ENCODE results near the gene UBC.
A peak's percentile ranks its signal among the peaks of the same experiment; 100 is the strongest.

Gene UBC

GRCh38 chr12:124939421-124940142, 25.1 kb upstream of the UBC start:
- Histone ChIP-seq H2BK120ac (ENCODE audit: low read depth, low read length) (no peak overlapping the region), H3K9me3 (replicated peaks in 1 of 2; ENCODE audit: control insufficient read depth in 2 of 2, insufficient read depth in 1 of 2, low read depth in 1 of 2, low read length in 2 of 2) (no peaks in the 10 kb centered on the region), H3K4me3 (ENCODE audit: low read length in 2 of 2) (peak overlapping the region; percentile 54 to 87), H3K18ac (ENCODE audit: low read length) (peak overlapping the region; percentile 73), H2AFZ (ENCODE audit: low read length) (peak overlapping the region; percentile 77), H3K4me2 (ENCODE audit: insufficient read depth, low read length, poor library complexity, severe bottlenecking) (peak overlapping the region; percentile 83), H3K14ac (ENCODE audit: low read length) (no peak overlapping the region), H2BK12ac (ENCODE audit: low read length) (no peak overlapping the region), H3K4me1 (ENCODE audit: control insufficient read depth in 2 of 2, insufficient read depth in 1 of 2, low read depth in 1 of 2, low read length in 2 of 2) (peaks cover 6 to 11% of the 10 kb centered on the region in 2 donors), H3K27ac (replicated peaks; ENCODE audit: low read length) (peak overlapping the region; percentile 86), H3K79me1 (ENCODE audit: low read depth, low read length) (no peaks in the 10 kb centered on the region), H3K27me3 (ENCODE audit: control insufficient read depth in 3 of 3, insufficient read depth in 3 of 3, low read depth in 1 of 3, low read length in 3 of 3) (no peaks in the 10 kb centered on the region), H3K4ac (ENCODE audit: low read length) (no peak overlapping the region), H2AK5ac (ENCODE audit: low read depth, low read length) (no peak overlapping the region), H3K23ac (ENCODE audit: low read depth, low read length, poor library complexity) (no peak overlapping the region), H3K36me3 (replicated peaks in 1 of 2; ENCODE audit: control insufficient read depth in 2 of 2, insufficient read depth in 2 of 2, low read length in 2 of 2) (no peaks in the 10 kb centered on the region), H4K91ac (ENCODE audit: low read depth, low read length, poor library complexity) (no peak overlapping the region), H3K9ac (ENCODE audit: low read depth, low read length, poor library complexity) (peak overlapping the region; percentile 92), H2BK15ac (ENCODE audit: low read length) (no peak overlapping the region), H2BK5ac (ENCODE audit: low read length) (no peak overlapping the region), H4K8ac (ENCODE audit: low read depth, low read length) (no peak overlapping the region)
- no CpG with 5 or more reads among the region's 35 CpGs for WGBS, 2 donors (ENCODE audit: extremely low coverage in 2 of 2, insufficient read length in 2 of 2, insufficient replicate concordance in 1 of 2)
- peak; percentile 96 for DNase-seq (ENCODE audit: low spot score)

GRCh38 chr12:124939079-124939420, 24.6 kb upstream of the UBC start:
- Histone ChIP-seq H4K91ac (ENCODE audit: low read depth, low read length, poor library complexity) (no peak overlapping the region), H3K27ac (replicated peaks; ENCODE audit: low read length) (peak overlapping the region; percentile 76), H3K18ac (ENCODE audit: low read length) (peak overlapping the region; percentile 73), H3K14ac (ENCODE audit: low read length) (no peak overlapping the region), H3K9ac (ENCODE audit: low read depth, low read length, poor library complexity) (no peak overlapping the region), H2AFZ (ENCODE audit: low read length) (peak overlapping the region; percentile 47), H2BK120ac (ENCODE audit: low read depth, low read length) (no peak overlapping the region), H4K8ac (ENCODE audit: low read depth, low read length) (no peak overlapping the region), H3K36me3 (replicated peaks in 1 of 2; ENCODE audit: control insufficient read depth in 2 of 2, insufficient read depth in 2 of 2, low read length in 2 of 2) (no peaks in the 10 kb centered on the region), H3K79me1 (ENCODE audit: low read depth, low read length) (no peaks in the 10 kb centered on the region), H3K23ac (ENCODE audit: low read depth, low read length, poor library complexity) (no peak overlapping the region), H3K9me3 (replicated peaks in 1 of 2; ENCODE audit: control insufficient read depth in 2 of 2, insufficient read depth in 1 of 2, low read depth in 1 of 2, low read length in 2 of 2) (no peaks in the 10 kb centered on the region), H2BK12ac (ENCODE audit: low read length) (no peak overlapping the region), H3K27me3 (ENCODE audit: control insufficient read depth in 3 of 3, insufficient read depth in 3 of 3, low read depth in 1 of 3, low read length in 3 of 3) (no peaks in the 10 kb centered on the region), H2AK5ac (ENCODE audit: low read depth, low read length) (no peak overlapping the region), H2BK5ac (ENCODE audit: low read length) (no peak overlapping the region), H3K4ac (ENCODE audit: low read length) (no peak overlapping the region), H3K4me3 (ENCODE audit: low read length in 2 of 2) (peak overlapping the region; percentile 54 to 78), H3K4me2 (ENCODE audit: insufficient read depth, low read length, poor library complexity, severe bottlenecking) (peak overlapping the region; percentile 83), H2BK15ac (ENCODE audit: low read length) (no peak overlapping the region), H3K4me1 (ENCODE audit: control insufficient read depth in 2 of 2, insufficient read depth in 1 of 2, low read depth in 1 of 2, low read length in 2 of 2) (peaks cover 6 to 11% of the 10 kb centered on the region in 2 donors)
- no CpG with 5 or more reads among the region's 14 CpGs for WGBS, 2 donors (ENCODE audit: extremely low coverage in 2 of 2, insufficient read length in 2 of 2, insufficient replicate concordance in 1 of 2)
- no peak for DNase-seq (ENCODE audit: low spot score)

GRCh38 chr12:124938587-124938986, 24.1 kb upstream of the UBC start:
- Histone ChIP-seq H3K4ac (ENCODE audit: low read length) (no peak overlapping the region), H2AFZ (ENCODE audit: low read length) (peak overlapping the region; percentile 47), H2BK15ac (ENCODE audit: low read length) (no peak overlapping the region), H3K9me3 (replicated peaks in 1 of 2; ENCODE audit: control insufficient read depth in 2 of 2, insufficient read depth in 1 of 2, low read depth in 1 of 2, low read length in 2 of 2) (no peaks in the 10 kb centered on the region), H4K8ac (ENCODE audit: low read depth, low read length) (no peak overlapping the region), H3K23ac (ENCODE audit: low read depth, low read length, poor library complexity) (no peak overlapping the region), H3K4me3 (ENCODE audit: low read length in 2 of 2) (peak overlapping the region in 1 of 2 donors; percentile 54), H2AK5ac (ENCODE audit: low read depth, low read length) (no peak overlapping the region), H3K79me1 (ENCODE audit: low read depth, low read length) (no peaks in the 10 kb centered on the region), H3K4me2 (ENCODE audit: insufficient read depth, low read length, poor library complexity, severe bottlenecking) (no peak overlapping the region), H4K91ac (ENCODE audit: low read depth, low read length, poor library complexity) (no peak overlapping the region), H3K14ac (ENCODE audit: low read length) (no peak overlapping the region), H2BK12ac (ENCODE audit: low read length) (no peak overlapping the region), H3K27ac (replicated peaks; ENCODE audit: low read length) (peak overlapping the region; percentile 48), H2BK5ac (ENCODE audit: low read length) (no peak overlapping the region), H2BK120ac (ENCODE audit: low read depth, low read length) (no peak overlapping the region), H3K9ac (ENCODE audit: low read depth, low read length, poor library complexity) (no peak overlapping the region), H3K18ac (ENCODE audit: low read length) (no peak overlapping the region), H3K36me3 (replicated peaks in 1 of 2; ENCODE audit: control insufficient read depth in 2 of 2, insufficient read depth in 2 of 2, low read length in 2 of 2) (no peaks in the 10 kb centered on the region), H3K27me3 (ENCODE audit: control insufficient read depth in 3 of 3, insufficient read depth in 3 of 3, low read depth in 1 of 3, low read length in 3 of 3) (no peaks in the 10 kb centered on the region), H3K4me1 (ENCODE audit: control insufficient read depth in 2 of 2, insufficient read depth in 1 of 2, low read depth in 1 of 2, low read length in 2 of 2) (peaks cover 6 to 11% of the 10 kb centered on the region in 2 donors)
- WGBS, 2 donors (ENCODE audit: extremely low coverage in 2 of 2, insufficient read length in 2 of 2, insufficient replicate concordance in 1 of 2), result no CpG with 5 or more reads among the region's 6 CpGs
- no peak for DNase-seq (ENCODE audit: low spot score)

GRCh38 chr12:124938108-124938507, 23.7 kb upstream of the UBC start:
- H2BK120ac ChIP-seq (ENCODE audit: low read depth, low read length), result no peak overlapping the region
- H3K4ac ChIP-seq (ENCODE audit: low read length), result no peak overlapping the region
- H2AK5ac ChIP-seq (ENCODE audit: low read depth, low read length), result no peak overlapping the region
- no peak for DNase-seq (ENCODE audit: low spot score)
- no peak overlapping the region for H2BK15ac ChIP-seq (ENCODE audit: low read length)
- H3K9ac ChIP-seq (ENCODE audit: low read depth, low read length, poor library complexity), result no peak overlapping the region
- 100% methylated on average over 1 of the region's 5 CpGs; no CpG with 5 or more reads in 1 of the 2 donors for WGBS, 2 donors (ENCODE audit: extremely low coverage in 2 of 2, insufficient read length in 2 of 2, insufficient replicate concordance in 1 of 2)
- no peak overlapping the region for H3K27ac ChIP-seq (replicated peaks; ENCODE audit: low read length)
- H3K9me3 ChIP-seq (replicated peaks in 1 of 2; ENCODE audit: control insufficient read depth in 2 of 2, insufficient read depth in 1 of 2, low read depth in 1 of 2, low read length in 2 of 2), result no peaks in the 10 kb centered on the region
- H3K27me3 ChIP-seq (ENCODE audit: control insufficient read depth in 3 of 3, insufficient read depth in 3 of 3, low read depth in 1 of 3, low read length in 3 of 3), result no peaks in the 10 kb centered on the region
- H3K4me3 ChIP-seq (ENCODE audit: low read length in 2 of 2), result no peak overlapping the region
- H2BK12ac ChIP-seq (ENCODE audit: low read length), result no peak overlapping the region
- no peak overlapping the region for H2AFZ ChIP-seq (ENCODE audit: low read length)
- H3K79me1 ChIP-seq (ENCODE audit: low read depth, low read length), result no peaks in the 10 kb centered on the region
- H3K4me1 ChIP-seq (ENCODE audit: control insufficient read depth in 2 of 2, insufficient read depth in 1 of 2, low read depth in 1 of 2, low read length in 2 of 2), result peaks cover 6 to 11% of the 10 kb centered on the region in 2 donors
- no peak overlapping the region for H4K8ac ChIP-seq (ENCODE audit: low read depth, low read length)
- H3K14ac ChIP-seq (ENCODE audit: low read length), result no peak overlapping the region
- H3K18ac ChIP-seq (ENCODE audit: low read length), result no peak overlapping the region
- H4K91ac ChIP-seq (ENCODE audit: low read depth, low read length, poor library complexity), result no peak overlapping the region
- H2BK5ac ChIP-seq (ENCODE audit: low read length), result no peak overlapping the region
- no peak overlapping the region for H3K4me2 ChIP-seq (ENCODE audit: insufficient read depth, low read length, poor library complexity, severe bottlenecking)
- H3K23ac ChIP-seq (ENCODE audit: low read depth, low read length, poor library complexity), result no peak overlapping the region
- no peaks in the 10 kb centered on the region for H3K36me3 ChIP-seq (replicated peaks in 1 of 2; ENCODE audit: control insufficient read depth in 2 of 2, insufficient read depth in 2 of 2, low read length in 2 of 2)

Measured in neuronal stem cell (in vitro differentiated cells).